B cell (primary cell): ENCODE results near the gene TMEM19. TPM values are rescaled to one million over a fixed set of nuclear protein-coding genes. Genes with fewer than 3 reads are reported as not detected.

Experiments
- ATAC-seq: fragments of 200-7000 bp; cut with Tn5 transposase; one replicate; pipeline ENCODE4 v1.10.0; 2021; ENCODE audit warnings: low read depth, mild to moderate bottlenecking, moderate number of reproducible peaks, moderate library complexity
- CTCF ChIA-PET: fragments of 350-600 bp; sonication (Branson Sonifier 250); formaldehyde crosslinking; loops from one replicate; lab custom pipeline; 2021; ENCODE audit warnings: antibody characterized with exemption, inconsistent platforms; lab: Charles Lee
- POLR2A ChIA-PET: fragments of 350-600 bp; sonication (Branson Sonifier 250); formaldehyde crosslinking; loops from one replicate; lab custom pipeline; 2021; ENCODE audit warnings: antibody characterized with exemption; lab: Charles Lee
- DNase-seq: peaks from one replicate; pipeline ENCODE4 v3.0.0; 2013
- H2AFZ ChIP-seq: 2 replicates; pipeline ENCODE4 v1.6.1; 2012; ENCODE audit warnings: mild to moderate bottlenecking, low read depth, low read length; ENCODE audit not compliant: insufficient read depth, poor library complexity, severe bottlenecking
- H3K27ac ChIP-seq, 2 donors: 1 replicate in 1 of 2; 2 replicates in 1 of 2; pipeline ENCODE4 v1.5.1; 2012 to 2013; ENCODE audit warnings: low read length in 2 of 2, mild to moderate bottlenecking in 2 of 2, moderate library complexity in 1 of 2
- H3K27me3 ChIP-seq, 4 experiments: fragments of 200-600 bp in 1 of 4; sonication (generic) in 1 of 4; replicated peaks in 1 of 4; 1 replicate in 2 of 4; 2 replicates in 2 of 4; pipeline versions ENCODE4 v1.6.1 to v1.7.0; 2013 to 2016; ENCODE audit warnings: low read length in 3 of 4, mild to moderate bottlenecking in 2 of 4, mixed read lengths in 1 of 4, moderate library complexity in 1 of 4; ENCODE audit not compliant: insufficient read depth in 4 of 4, control insufficient read depth in 3 of 4; ENCODE audit errors: control extremely low read depth in 1 of 4
- H3K36me3 ChIP-seq, 2 experiments: replicated peaks in 1 of 2; 1 replicate in 1 of 2; 2 replicates in 1 of 2; pipeline versions ENCODE4 v1.6.1 to v1.7.1; 2013; ENCODE audit warnings: low read length in 1 of 2; ENCODE audit not compliant: insufficient read depth in 2 of 2, control insufficient read depth in 1 of 2; ENCODE audit errors: control extremely low read depth in 1 of 2, extremely low read depth in 1 of 2
- H3K4me1 ChIP-seq, 2 donors: fragments of 200-600 bp in 1 of 2; sonication (generic) in 1 of 2; 1 replicate in 1 of 2; 2 replicates in 1 of 2; pipeline versions ENCODE4 v1.5.1 to v1.6.1; 2013 to 2017; ENCODE audit warnings: low read length in 2 of 2; ENCODE audit not compliant: control insufficient read depth in 2 of 2, insufficient read depth in 2 of 2
- H3K4me2 ChIP-seq: replicated peaks from 2 replicates; pipeline ENCODE3; 2012; ENCODE audit warnings: mild to moderate bottlenecking, low read depth, low read length; ENCODE audit not compliant: poor library complexity, severe bottlenecking
- H3K4me3 ChIP-seq, 5 experiments: fragments of 200-600 bp in 1 of 5; sonication (generic) in 1 of 5; 1 replicate in 3 of 5; 2 replicates in 2 of 5; pipeline versions ENCODE4 v1.5.1 to v1.7.0; 2011 to 2016; ENCODE audit warnings: low read length in 4 of 5, mild to moderate bottlenecking in 4 of 5, low read depth in 2 of 5, control low read depth in 1 of 5, moderate library complexity in 1 of 5; ENCODE audit not compliant: insufficient read depth in 1 of 5; ENCODE audit errors: control extremely low read depth in 1 of 5, extremely low read depth in 1 of 5
- H3K79me2 ChIP-seq: fragments of 200-600 bp; sonication (generic); one replicate; pipeline ENCODE4 v1.6.0; 2016; ENCODE audit warnings: low read length; ENCODE audit not compliant: control insufficient read depth, insufficient read depth
- H3K9ac ChIP-seq: fragments of 200-600 bp; sonication (generic); 2 replicates; pipeline ENCODE4 v1.6.1; 2017; ENCODE audit warnings: mild to moderate bottlenecking, low read length, moderate library complexity
- H3K9me3 ChIP-seq, 3 donors: one replicate each; pipeline versions ENCODE4 v1.6.1 to v1.7.1; 2013; ENCODE audit warnings: low read length in 2 of 3; ENCODE audit not compliant: control insufficient read depth in 2 of 3, insufficient read depth in 1 of 3; ENCODE audit errors: control extremely low read depth in 1 of 3
- H4K20me1 ChIP-seq: 2 replicates; pipeline ENCODE4 v1.6.0; 2012; ENCODE audit warnings: mild to moderate bottlenecking, low read length; ENCODE audit not compliant: insufficient read depth, control insufficient read depth, poor library complexity, severe bottlenecking
- H3K27ac Mint-ChIP-seq: one replicate; pipeline ENCODE4 v1.8.0; 2021; ENCODE audit warnings: mixed read lengths
- H3K27me3 Mint-ChIP-seq: one replicate; pipeline ENCODE4 v1.8.0; 2021; ENCODE audit warnings: mixed read lengths
- H3K4me1 Mint-ChIP-seq: one replicate; pipeline ENCODE4 v1.8.0; 2021; ENCODE audit warnings: mixed read lengths
- H3K4me3 Mint-ChIP-seq: one replicate; pipeline ENCODE4 v1.8.0; 2021; ENCODE audit warnings: mixed read lengths
- H3K9me3 Mint-ChIP-seq: one replicate; pipeline ENCODE4 v1.8.0; 2022; ENCODE audit warnings: mixed read lengths; ENCODE audit not compliant: insufficient read depth
- CTCF ChIP-seq: fragments of 200-600 bp; IDR thresholded peaks from one replicate; pipeline ENCODE4 v1.8.0; 2022; ENCODE audit warnings: antibody characterized with exemption, mild to moderate bottlenecking
- EZH2 ChIP-seq: IDR thresholded peaks from 2 replicates; pipeline ENCODE4 v1.6.1; 2012; ENCODE audit warnings: borderline replicate concordance, low read depth, mild to moderate bottlenecking, moderate library complexity, low read length; ENCODE audit not compliant: insufficient read depth, poor library complexity, severe bottlenecking
- WGBS: methylation state at CpG from one replicate; pipeline ENCODE4 v1.1.5; 2013; ENCODE audit warnings: missing lambda C conversion rate; ENCODE audit not compliant: insufficient coverage; 5-methylcytosine and 5-hydroxymethylcytosine counted together
- intact Hi-C: fragments of 100-400 bp; cut with micrococcal nuclease; formaldehyde crosslinking; loops from one replicate; pipeline ENCODE4 v1.10.0; 2022
- polyA plus RNA-seq: library from polyadenylated mRNA; depleted of rRNA; stranded (reverse); fragments of >200 nt; gene quantifications from 2 replicates; pipeline ENCODE4 v1.2.3, GENCODE V29; 2012
- total RNA-seq, 2 donors: library from RNA; stranded (reverse); fragments of 120-200 nt in 1 of 2; gene quantifications; 1 replicate in 1 of 2; 2 replicates in 1 of 2; pipeline versions ENCODE4 v1.2.3 to v1.2.4, GENCODE V29; 2013 to 2022

The TMEM19 gene
- total and polyA plus RNA-seq, 2 donors (not counting 1 experiment from before 2014, with no cell fraction given) = 39.4 to 53.6 TPM

DNA sequence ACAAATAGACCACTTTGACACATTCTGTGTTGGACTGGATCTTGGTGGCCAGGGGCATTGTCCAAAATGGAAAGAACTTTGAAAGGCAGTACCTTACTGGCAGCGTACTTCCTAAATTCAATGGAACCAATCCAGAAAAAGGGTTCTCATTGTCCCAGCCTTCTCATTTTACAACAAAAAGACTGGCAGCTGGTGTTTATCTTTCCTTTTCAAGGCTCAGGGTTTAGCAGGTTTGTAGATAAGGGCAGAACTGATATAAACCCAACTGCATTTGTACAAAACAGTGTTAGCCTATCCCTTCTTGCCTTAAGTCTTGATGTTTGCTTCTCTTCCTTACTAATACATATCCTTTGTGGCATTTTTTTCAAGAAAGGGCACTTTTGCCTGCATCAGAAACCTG, 14.1 kb upstream of the TMEM19 start:
- H3K9me3 Mint-ChIP-seq = no peaks in the 10 kb centered on the region
- H3K27me3 Mint-ChIP-seq = no peaks in the 10 kb centered on the region
- no peak for TF ChIP-seq CTCF
- no peak for TF ChIP-seq EZH2
- WGBS = no CpG with 5 or more reads among the region's 1 CpG
- intact Hi-C loops = no loop called here
- Histone ChIP-seq H2AFZ (no peak overlapping the region), H4K20me1 (no peaks in the 10 kb centered on the region), H3K4me1 (no peaks in the 10 kb centered on the region), H3K9me3 (no peaks in the 10 kb centered on the region), H3K27me3 (no peaks in the 10 kb centered on the region), H3K27ac (no peak overlapping the region), H3K4me3 (no peak overlapping the region), H3K36me3 (peaks cover 0 to 1% of the 10 kb centered on the region in 2 experiments), H3K79me2 (peaks cover 50% of the 10 kb centered on the region), H3K4me2 (no peak overlapping the region), H3K9ac (no peak overlapping the region)
- ChIA-PET CTCF (no interaction called here), POLR2A (no interaction called here)
- DNase-seq (no peak), ATAC-seq (no peak)
- no peak overlapping the region for H3K27ac Mint-ChIP-seq
- no peak overlapping the region for H3K4me3 Mint-ChIP-seq
- peaks cover 9% of the 10 kb centered on the region for H3K4me1 Mint-ChIP-seq

DNA sequence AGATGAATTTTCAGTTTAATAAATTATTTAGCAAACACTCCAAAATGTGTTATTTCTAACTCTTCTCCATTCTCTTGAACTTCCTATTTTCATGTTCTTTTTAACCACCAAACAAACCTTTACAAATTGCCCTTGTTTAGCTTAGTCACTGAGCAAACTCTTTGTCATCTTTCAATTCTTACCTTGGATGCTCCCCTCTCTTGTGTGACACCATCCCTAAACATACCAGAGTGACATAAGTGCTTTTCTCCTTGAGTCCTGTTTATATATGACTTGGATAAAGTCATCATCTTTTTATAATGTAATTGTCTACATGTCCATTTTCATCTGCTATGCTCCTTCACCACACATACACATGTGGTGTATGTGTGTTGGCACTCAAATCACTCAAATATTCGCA, 3.4 kb upstream of the TMEM19 start:
- ChIA-PET CTCF (no interaction called here), POLR2A (no interaction called here)
- peaks cover 15% of the 10 kb centered on the region for H3K4me1 Mint-ChIP-seq
- intact Hi-C loops = no loop called here
- H3K27ac ChIP-seq = no peak overlapping the region
- no CpG with 5 or more reads among the region's 1 CpG for WGBS
- DNase-seq (no peak), ATAC-seq (no peak)
- H3K79me2 ChIP-seq = peaks cover 31% of the 10 kb centered on the region
- no peak overlapping the region for H3K4me3 ChIP-seq
- no peaks in the 10 kb centered on the region for H4K20me1 ChIP-seq
- H3K27me3 Mint-ChIP-seq = no peaks in the 10 kb centered on the region
- H3K27me3 ChIP-seq = no peaks in the 10 kb centered on the region
- no peak overlapping the region for H3K4me2 ChIP-seq
- H3K9me3 Mint-ChIP-seq = no peaks in the 10 kb centered on the region
- H3K9me3 ChIP-seq = no peaks in the 10 kb centered on the region
- no peaks in the 10 kb centered on the region for H3K36me3 ChIP-seq
- TF ChIP-seq EZH2 (no peak), CTCF (no peak)
- H3K4me1 ChIP-seq = peaks cover 22 to 25% of the 10 kb centered on the region in 2 donors
- no peak overlapping the region for H3K4me3 Mint-ChIP-seq
- H3K9ac ChIP-seq = no peak overlapping the region
- no peak overlapping the region for H2AFZ ChIP-seq
- no peak overlapping the region for H3K27ac Mint-ChIP-seq
